ENCODE results near the gene GCSAM. TPM values are rescaled to one million over a fixed set of nuclear protein-coding genes. Genes with fewer than 3 reads are reported as not detected.

The GCSAM gene
- not detected in 2 replicates for polyA plus RNA-seq (2011; rRNA removed)
- not detected in 2 replicates for polyA minus RNA-seq (2011; rRNA and poly(A)+ RNA removed)

GRCh38 chr3:112132975-112133448, at the start of gene GCSAM:
GCSAM (minus strand) TSS chr3:112133248; CDS start chr3:112133120, 128 bp downstream.
- Histone ChIP-seq H3K4me3 (ENCODE audit: low read depth, low read length) (no peak within 1 kb of the TSS), H3K27me3 (ENCODE audit: control insufficient read depth, insufficient read depth, low read length) (no peaks in the 10 kb centered on the region), H3K27ac (ENCODE audit: low read depth, low read length) (no peak within 1 kb of the TSS), H3K9me3 (ENCODE audit: control insufficient read depth, insufficient read depth, low read length) (no peaks in the 10 kb centered on the region)
- CTCF ChIA-PET: no interaction called here
- no peak for DNase-seq (ENCODE audit: low read depth, low spot score)
- POLR2A ChIA-PET: no interaction called here
- TF ChIP-seq CTCF (IDR thresholded peaks at IDR 0.05; ENCODE audit: low read depth, low read length): no peak

- TF ChIP-seq CTCF (IDR thresholded peaks at IDR 0.05; ENCODE audit: low read depth, low read length): no peak
- Histone ChIP-seq H3K4me3 (ENCODE audit: low read depth, low read length) (no peak overlapping the region), H3K9me3 (ENCODE audit: control insufficient read depth, insufficient read depth, low read length) (no peaks in the 10 kb centered on the region), H3K27me3 (ENCODE audit: control insufficient read depth, insufficient read depth, low read length) (no peaks in the 10 kb centered on the region), H3K27ac (ENCODE audit: low read depth, low read length) (no peak overlapping the region)
- no peak for DNase-seq (ENCODE audit: low read depth, low spot score)
- ChIA-PET CTCF (interaction anchor here (1.0 kb wide), 1 partner anchor 64 kb away, joined by 3 read pairs; no protein-coding TSS in a partner anchor), POLR2A (no interaction called here)
Measured at GRCh38 chr3:112175646-112176045, 42.6 kb upstream of the GCSAM start.

GRCh38 chr3:112175037-112175436, 42.0 kb upstream of the GCSAM start:
- no peaks in the 10 kb centered on the region for H3K9me3 ChIP-seq (ENCODE audit: control insufficient read depth, insufficient read depth, low read length)
- no peak for TF ChIP-seq CTCF (IDR thresholded peaks at IDR 0.05; ENCODE audit: low read depth, low read length)
- POLR2A ChIA-PET: no interaction called here
- H3K27me3 ChIP-seq (ENCODE audit: control insufficient read depth, insufficient read depth, low read length): no peaks in the 10 kb centered on the region
- DNase-seq (ENCODE audit: low read depth, low spot score): no peak
- no peak overlapping the region for H3K27ac ChIP-seq (ENCODE audit: low read depth, low read length)
- CTCF ChIA-PET: interaction anchor here (1.0 kb wide), 1 partner anchor 63 kb away, joined by 3 read pairs; no protein-coding TSS in a partner anchor
- H3K4me3 ChIP-seq (ENCODE audit: low read depth, low read length): no peak overlapping the region

GRCh38 chr3:112171144-112171543, 38.1 kb upstream of the GCSAM start:
- DNase-seq (ENCODE audit: low read depth, low spot score): no peak
- ChIA-PET POLR2A (no interaction called here), CTCF (no interaction called here)
- Histone ChIP-seq H3K27me3 (ENCODE audit: control insufficient read depth, insufficient read depth, low read length) (no peaks in the 10 kb centered on the region), H3K9me3 (ENCODE audit: control insufficient read depth, insufficient read depth, low read length) (no peaks in the 10 kb centered on the region), H3K4me3 (ENCODE audit: low read depth, low read length) (no peak overlapping the region), H3K27ac (ENCODE audit: low read depth, low read length) (no peak overlapping the region)
- no peak for TF ChIP-seq CTCF (IDR thresholded peaks at IDR 0.05; ENCODE audit: low read depth, low read length)

- H3K4me3 ChIP-seq (ENCODE audit: low read depth, low read length): no peak overlapping the region
- TF ChIP-seq CTCF (IDR thresholded peaks at IDR 0.05; ENCODE audit: low read depth, low read length): no peak
- no peak overlapping the region for H3K27ac ChIP-seq (ENCODE audit: low read depth, low read length)
- DNase-seq (ENCODE audit: low read depth, low spot score): no peak
- CTCF ChIA-PET: interaction anchor here (1.0 kb wide), 1 partner anchor 58 kb away, joined by 4 read pairs; no protein-coding TSS in a partner anchor
- POLR2A ChIA-PET: no interaction called here
- H3K9me3 ChIP-seq (ENCODE audit: control insufficient read depth, insufficient read depth, low read length): peaks cover 3% of the 10 kb centered on the region
- no peaks in the 10 kb centered on the region for H3K27me3 ChIP-seq (ENCODE audit: control insufficient read depth, insufficient read depth, low read length)
Measured at GRCh38 chr3:112170046-112170445, 37.0 kb upstream of the GCSAM start.
